OCI-LY3 (cell line): ENCODE measurements around the gene CELA1.

Experiments
- EZH2phosphoT487 ChIP-seq: fragments of 200-600 bp; shearing (Covaris generic); IDR thresholded peaks from 2 replicates; pipeline ENCODE4 v1.6.1; 2018; ENCODE audit warnings: antibody characterized with exemption, mixed run types, low read depth
- TF ChIP-seq, protein P1 (sequence below): fragments of 200-600, 300-600 bp; sonication (generic); IDR thresholded peaks from 2 replicates; pipeline ENCODE4 v1.5.1; 2014; ENCODE audit warnings: antibody characterized with exemption, low read length, low read depth

DNA sequence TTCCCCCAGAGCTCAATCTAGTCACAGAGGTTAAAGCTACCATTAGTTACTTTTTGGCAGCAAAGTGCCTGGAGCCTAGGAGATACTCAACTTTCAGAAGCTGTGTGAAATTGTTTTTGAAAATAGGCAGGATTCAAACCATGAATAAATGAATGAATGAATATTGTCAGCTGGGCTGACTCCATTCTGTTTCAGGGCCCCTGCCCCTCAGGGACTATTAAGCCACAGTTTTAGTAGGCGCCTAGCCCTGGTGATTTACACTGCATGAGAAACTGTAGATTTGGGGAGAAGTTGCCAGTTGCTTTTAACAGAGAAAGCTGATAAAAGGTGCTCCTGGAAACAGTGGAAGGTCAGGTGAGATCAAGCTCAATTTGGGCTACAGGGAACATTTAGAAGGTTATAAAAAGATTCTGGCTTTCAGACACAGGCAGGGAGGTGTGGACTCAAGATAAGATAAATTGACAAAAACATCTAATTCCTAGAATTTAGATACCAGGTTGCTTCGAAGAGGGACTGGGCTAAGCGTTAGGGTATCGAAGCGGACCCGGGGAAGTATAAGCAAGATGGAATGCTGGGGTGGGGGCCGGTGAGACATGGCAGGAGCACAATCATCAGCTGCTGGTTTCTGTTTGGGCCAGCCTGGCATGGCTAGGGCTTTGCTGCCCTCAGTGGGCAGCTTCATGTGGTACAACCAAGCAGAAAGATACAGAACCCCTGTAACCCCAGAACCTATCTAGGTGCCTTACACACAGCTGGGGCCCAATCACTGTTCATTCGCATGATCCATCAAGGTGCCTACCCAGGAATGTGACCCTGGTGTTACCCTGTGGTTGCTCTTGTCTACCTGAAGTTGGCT, 14.9 kb upstream of the CELA1 start:
- TF ChIP-seq, protein P1, sequence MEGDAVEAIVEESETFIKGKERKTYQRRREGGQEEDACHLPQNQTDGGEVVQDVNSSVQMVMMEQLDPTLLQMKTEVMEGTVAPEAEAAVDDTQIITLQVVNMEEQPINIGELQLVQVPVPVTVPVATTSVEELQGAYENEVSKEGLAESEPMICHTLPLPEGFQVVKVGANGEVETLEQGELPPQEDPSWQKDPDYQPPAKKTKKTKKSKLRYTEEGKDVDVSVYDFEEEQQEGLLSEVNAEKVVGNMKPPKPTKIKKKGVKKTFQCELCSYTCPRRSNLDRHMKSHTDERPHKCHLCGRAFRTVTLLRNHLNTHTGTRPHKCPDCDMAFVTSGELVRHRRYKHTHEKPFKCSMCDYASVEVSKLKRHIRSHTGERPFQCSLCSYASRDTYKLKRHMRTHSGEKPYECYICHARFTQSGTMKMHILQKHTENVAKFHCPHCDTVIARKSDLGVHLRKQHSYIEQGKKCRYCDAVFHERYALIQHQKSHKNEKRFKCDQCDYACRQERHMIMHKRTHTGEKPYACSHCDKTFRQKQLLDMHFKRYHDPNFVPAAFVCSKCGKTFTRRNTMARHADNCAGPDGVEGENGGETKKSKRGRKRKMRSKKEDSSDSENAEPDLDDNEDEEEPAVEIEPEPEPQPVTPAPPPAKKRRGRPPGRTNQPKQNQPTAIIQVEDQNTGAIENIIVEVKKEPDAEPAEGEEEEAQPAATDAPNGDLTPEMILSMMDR, result no peak
- TF ChIP-seq EZH2phosphoT487, result no peak
